ENCODE data around the gene NME1. TPM values are rescaled to one million over a fixed set of nuclear protein-coding genes. Genes with fewer than 3 reads are reported as not detected.

NME1 gene
- total and polyA plus RNA-seq, 9 of the 15 experiments (the other 6 are each of a cell fraction or from before 2014, with no cell fraction given): 449 to 1,588 (median 604) TPM

DNA sequence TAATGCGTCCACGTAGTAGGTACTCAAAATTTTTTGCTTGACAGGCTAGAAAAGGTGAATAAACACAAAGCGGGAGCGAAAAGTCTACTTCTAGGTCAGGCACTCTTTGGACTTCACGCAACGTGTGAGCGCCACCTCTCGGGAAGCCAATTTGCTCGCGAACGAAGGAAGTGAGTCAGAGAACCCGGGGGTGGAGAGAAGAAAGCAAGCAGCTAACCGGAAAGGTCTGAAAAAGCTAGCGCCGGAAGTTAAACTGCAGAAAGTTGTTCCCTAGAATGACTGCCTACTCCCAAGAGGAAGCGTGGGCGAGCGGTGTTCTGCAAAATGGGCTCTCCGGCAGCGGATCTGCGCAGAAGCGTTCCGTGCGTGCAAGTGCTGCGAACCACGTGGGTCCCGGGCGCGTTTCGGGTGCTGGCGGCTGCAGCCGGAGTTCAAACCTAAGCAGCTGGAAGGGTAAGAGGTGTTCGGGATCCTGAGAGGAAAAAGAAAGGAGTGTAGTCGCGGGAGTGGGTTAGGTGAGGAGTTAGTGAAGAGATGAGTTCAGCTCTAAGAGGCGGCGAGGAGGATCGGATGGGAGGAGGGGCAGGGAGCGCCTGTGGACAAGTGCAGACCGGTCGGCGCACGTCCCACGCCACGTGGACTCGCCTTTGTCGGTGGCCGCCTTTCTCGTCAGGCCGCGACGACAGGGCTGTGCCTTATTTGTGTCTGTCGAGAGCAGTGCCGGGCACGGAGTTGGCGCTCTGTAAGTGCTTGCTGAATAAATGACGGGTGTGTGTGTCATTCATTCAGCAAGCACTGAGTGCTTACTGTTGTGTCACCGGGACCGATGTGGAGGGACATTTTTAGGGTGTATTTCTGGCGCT is at the start of gene NME1 (continued):
- TF ChIP-seq POU5F1 (IDR thresholded peaks at IDR 0.05; ENCODE audit: borderline replicate concordance, low read depth, low read length, partially characterized antibody) (peak; percentile 33), MEIS2 (IDR thresholded peaks at IDR 0.05; ENCODE audit: partially characterized antibody) (no peak), TSC22D4 (tag; IDR thresholded peaks at IDR 0.05) (no peak), MYBL2 (IDR thresholded peaks at IDR 0.05; ENCODE audit: low read depth) (peak; percentile 45), MYBL2 (CRISPR knock-in tag; IDR thresholded peaks at IDR 0.05; ENCODE audit: borderline replicate concordance) (no peak), SRSF1 (IDR thresholded peaks at IDR 0.05; ENCODE audit: low read depth, low read length) (no peak), ZC3H8 (IDR thresholded peaks at IDR 0.05) (peak; percentile 88)
- TF ChIP-seq, protein P1, sequence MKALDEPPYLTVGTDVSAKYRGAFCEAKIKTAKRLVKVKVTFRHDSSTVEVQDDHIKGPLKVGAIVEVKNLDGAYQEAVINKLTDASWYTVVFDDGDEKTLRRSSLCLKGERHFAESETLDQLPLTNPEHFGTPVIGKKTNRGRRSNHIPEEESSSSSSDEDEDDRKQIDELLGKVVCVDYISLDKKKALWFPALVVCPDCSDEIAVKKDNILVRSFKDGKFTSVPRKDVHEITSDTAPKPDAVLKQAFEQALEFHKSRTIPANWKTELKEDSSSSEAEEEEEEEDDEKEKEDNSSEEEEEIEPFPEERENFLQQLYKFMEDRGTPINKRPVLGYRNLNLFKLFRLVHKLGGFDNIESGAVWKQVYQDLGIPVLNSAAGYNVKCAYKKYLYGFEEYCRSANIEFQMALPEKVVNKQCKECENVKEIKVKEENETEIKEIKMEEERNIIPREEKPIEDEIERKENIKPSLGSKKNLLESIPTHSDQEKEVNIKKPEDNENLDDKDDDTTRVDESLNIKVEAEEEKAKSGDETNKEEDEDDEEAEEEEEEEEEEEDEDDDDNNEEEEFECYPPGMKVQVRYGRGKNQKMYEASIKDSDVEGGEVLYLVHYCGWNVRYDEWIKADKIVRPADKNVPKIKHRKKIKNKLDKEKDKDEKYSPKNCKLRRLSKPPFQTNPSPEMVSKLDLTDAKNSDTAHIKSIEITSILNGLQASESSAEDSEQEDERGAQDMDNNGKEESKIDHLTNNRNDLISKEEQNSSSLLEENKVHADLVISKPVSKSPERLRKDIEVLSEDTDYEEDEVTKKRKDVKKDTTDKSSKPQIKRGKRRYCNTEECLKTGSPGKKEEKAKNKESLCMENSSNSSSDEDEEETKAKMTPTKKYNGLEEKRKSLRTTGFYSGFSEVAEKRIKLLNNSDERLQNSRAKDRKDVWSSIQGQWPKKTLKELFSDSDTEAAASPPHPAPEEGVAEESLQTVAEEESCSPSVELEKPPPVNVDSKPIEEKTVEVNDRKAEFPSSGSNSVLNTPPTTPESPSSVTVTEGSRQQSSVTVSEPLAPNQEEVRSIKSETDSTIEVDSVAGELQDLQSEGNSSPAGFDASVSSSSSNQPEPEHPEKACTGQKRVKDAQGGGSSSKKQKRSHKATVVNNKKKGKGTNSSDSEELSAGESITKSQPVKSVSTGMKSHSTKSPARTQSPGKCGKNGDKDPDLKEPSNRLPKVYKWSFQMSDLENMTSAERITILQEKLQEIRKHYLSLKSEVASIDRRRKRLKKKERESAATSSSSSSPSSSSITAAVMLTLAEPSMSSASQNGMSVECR (CRISPR knock-in tag; IDR thresholded peaks at IDR 0.05): peak; percentile 100
- TF ChIP-seq, protein P2, sequence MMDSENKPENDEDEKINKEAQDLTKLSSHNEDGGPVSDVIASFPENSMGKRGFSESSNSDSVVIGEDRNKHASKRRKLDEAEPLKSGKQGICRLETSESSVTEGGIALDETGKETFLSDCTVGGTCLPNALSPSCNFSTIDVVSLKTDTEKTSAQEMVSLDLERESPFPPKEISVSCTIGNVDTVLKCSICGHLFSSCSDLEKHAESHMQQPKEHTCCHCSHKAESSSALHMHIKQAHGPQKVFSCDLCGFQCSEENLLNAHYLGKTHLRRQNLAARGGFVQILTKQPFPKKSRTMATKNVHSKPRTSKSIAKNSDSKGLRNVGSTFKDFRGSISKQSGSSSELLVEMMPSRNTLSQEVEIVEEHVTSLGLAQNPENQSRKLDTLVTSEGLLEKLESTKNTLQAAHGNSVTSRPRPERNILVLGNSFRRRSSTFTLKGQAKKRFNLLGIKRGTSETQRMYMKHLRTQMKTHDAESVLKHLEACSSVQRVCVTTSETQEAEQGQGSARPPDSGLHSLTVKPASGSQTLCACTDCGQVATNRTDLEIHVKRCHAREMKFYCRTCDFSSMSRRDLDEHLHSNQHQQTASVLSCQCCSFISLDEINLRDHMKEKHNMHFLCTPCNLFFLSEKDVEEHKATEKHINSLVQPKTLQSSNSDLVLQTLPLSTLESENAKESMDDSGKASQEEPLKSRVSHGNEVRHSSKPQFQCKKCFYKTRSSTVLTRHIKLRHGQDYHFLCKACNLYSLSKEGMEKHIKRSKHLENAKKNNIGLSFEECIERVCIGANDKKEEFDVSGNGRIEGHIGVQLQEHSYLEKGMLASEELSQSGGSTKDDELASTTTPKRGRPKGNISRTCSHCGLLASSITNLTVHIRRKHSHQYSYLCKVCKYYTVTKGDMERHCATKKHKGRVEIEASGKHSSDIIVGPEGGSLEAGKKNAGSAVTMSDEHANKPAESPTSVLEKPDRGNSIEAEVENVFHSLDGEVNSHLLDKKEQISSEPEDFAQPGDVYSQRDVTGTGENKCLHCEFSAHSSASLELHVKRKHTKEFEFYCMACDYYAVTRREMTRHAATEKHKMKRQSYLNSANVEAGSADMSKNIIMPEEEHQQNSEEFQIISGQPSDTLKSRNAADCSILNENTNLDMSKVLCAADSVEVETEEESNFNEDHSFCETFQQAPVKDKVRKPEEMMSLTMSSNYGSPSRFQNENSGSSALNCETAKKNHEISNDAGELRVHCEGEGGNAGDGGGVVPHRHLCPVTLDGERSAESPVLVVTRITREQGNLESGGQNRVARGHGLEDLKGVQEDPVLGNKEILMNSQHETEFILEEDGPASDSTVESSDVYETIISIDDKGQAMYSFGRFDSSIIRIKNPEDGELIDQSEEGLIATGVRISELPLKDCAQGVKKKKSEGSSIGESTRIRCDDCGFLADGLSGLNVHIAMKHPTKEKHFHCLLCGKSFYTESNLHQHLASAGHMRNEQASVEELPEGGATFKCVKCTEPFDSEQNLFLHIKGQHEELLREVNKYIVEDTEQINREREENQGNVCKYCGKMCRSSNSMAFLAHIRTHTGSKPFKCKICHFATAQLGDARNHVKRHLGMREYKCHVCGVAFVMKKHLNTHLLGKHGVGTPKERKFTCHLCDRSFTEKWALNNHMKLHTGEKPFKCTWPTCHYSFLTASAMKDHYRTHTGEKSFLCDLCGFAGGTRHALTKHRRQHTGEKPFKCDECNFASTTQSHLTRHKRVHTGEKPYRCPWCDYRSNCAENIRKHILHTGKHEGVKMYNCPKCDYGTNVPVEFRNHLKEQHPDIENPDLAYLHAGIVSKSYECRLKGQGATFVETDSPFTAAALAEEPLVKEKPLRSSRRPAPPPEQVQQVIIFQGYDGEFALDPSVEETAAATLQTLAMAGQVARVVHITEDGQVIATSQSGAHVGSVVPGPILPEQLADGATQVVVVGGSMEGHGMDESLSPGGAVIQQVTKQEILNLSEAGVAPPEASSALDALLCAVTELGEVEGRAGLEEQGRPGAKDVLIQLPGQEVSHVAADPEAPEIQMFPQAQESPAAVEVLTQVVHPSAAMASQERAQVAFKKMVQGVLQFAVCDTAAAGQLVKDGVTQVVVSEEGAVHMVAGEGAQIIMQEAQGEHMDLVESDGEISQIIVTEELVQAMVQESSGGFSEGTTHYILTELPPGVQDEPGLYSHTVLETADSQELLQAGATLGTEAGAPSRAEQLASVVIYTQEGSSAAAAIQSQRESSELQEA (IDR thresholded peaks at IDR 0.05; ENCODE audit: low read depth): no peak; the same call in 1 of the 2 replicates
- TF ChIP-seq, protein P3, sequence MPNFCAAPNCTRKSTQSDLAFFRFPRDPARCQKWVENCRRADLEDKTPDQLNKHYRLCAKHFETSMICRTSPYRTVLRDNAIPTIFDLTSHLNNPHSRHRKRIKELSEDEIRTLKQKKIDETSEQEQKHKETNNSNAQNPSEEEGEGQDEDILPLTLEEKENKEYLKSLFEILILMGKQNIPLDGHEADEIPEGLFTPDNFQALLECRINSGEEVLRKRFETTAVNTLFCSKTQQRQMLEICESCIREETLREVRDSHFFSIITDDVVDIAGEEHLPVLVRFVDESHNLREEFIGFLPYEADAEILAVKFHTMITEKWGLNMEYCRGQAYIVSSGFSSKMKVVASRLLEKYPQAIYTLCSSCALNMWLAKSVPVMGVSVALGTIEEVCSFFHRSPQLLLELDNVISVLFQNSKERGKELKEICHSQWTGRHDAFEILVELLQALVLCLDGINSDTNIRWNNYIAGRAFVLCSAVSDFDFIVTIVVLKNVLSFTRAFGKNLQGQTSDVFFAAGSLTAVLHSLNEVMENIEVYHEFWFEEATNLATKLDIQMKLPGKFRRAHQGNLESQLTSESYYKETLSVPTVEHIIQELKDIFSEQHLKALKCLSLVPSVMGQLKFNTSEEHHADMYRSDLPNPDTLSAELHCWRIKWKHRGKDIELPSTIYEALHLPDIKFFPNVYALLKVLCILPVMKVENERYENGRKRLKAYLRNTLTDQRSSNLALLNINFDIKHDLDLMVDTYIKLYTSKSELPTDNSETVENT (CRISPR knock-in tag; IDR thresholded peaks at IDR 0.05): 0 out of 2 replicates have a peak, but pooled peaks have one; percentile 38

Data from K562 (cell line).